ENCODE results near the gene ARHGAP24. TPM values are rescaled to one million over a fixed set of nuclear protein-coding genes. Genes with fewer than 3 reads are reported as not detected.

The ARHGAP24 gene
- total RNA-seq, 2 donors from 2014 or later = 66.8 to 85.6 TPM

DNA sequence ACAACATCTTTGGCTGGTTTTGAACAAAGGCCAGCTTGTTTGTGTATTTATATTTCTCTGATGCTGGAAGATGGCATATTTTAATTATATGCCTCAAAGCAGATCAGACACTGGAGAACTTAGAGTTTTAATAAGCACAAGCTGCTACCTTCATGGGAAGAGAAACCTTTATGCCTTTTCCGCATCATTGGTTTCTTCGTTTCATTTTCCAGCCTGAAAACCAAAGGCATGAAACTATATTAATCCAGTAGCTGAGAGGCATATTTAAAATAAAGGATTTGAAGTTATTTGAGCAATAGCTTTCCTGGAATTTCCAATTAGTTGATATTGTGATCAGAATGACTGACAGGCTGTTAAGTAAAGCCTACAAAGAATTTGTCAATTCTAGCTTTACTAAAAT, 141.0 kb downstream of the ARHGAP24 start:
- peaks cover 2% of the 10 kb centered on the region for H3K27me3 Mint-ChIP-seq (ENCODE audit: insufficient read depth)
- no peaks in the 10 kb centered on the region for H3K4me1 Mint-ChIP-seq
- H3K9me3 Mint-ChIP-seq = no peaks in the 10 kb centered on the region
- H3K27ac Mint-ChIP-seq = no peak overlapping the region
- Histone ChIP-seq H3K9me3 (ENCODE audit: control insufficient read depth, low read length) (no peaks in the 10 kb centered on the region), H3K36me3 (ENCODE audit: control insufficient read depth, insufficient read depth, low read length) (no peaks in the 10 kb centered on the region), H3K4me1 (ENCODE audit: control insufficient read depth, insufficient read depth, low read length) (no peaks in the 10 kb centered on the region), H3K4me3 (ENCODE audit: low read length) (no peak overlapping the region), H3K9ac (ENCODE audit: extremely low read depth, low read length, poor library complexity, severe bottlenecking) (no peak overlapping the region), H3K27ac (ENCODE audit: low read depth, low read length) (no peak overlapping the region), H3K27me3 (ENCODE audit: control insufficient read depth, insufficient read depth, low read length, poor library complexity, severe bottlenecking) (no peaks in the 10 kb centered on the region)
- WGBS, 2 experiments (ENCODE audit: insufficient coverage in 1 of 2, insufficient read length in 1 of 2) = 95 to 100% methylated on average over 2 of the region's 2 CpGs
- H3K4me3 Mint-ChIP-seq = no peak overlapping the region
- DNase-seq = no peak
- no peaks in the 10 kb centered on the region for H3K36me3 Mint-ChIP-seq (ENCODE audit: low read depth)
- TF ChIP-seq, protein P1, sequence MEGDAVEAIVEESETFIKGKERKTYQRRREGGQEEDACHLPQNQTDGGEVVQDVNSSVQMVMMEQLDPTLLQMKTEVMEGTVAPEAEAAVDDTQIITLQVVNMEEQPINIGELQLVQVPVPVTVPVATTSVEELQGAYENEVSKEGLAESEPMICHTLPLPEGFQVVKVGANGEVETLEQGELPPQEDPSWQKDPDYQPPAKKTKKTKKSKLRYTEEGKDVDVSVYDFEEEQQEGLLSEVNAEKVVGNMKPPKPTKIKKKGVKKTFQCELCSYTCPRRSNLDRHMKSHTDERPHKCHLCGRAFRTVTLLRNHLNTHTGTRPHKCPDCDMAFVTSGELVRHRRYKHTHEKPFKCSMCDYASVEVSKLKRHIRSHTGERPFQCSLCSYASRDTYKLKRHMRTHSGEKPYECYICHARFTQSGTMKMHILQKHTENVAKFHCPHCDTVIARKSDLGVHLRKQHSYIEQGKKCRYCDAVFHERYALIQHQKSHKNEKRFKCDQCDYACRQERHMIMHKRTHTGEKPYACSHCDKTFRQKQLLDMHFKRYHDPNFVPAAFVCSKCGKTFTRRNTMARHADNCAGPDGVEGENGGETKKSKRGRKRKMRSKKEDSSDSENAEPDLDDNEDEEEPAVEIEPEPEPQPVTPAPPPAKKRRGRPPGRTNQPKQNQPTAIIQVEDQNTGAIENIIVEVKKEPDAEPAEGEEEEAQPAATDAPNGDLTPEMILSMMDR (conservative IDR thresholded peaks at IDR 0.05) = no peak

DNA sequence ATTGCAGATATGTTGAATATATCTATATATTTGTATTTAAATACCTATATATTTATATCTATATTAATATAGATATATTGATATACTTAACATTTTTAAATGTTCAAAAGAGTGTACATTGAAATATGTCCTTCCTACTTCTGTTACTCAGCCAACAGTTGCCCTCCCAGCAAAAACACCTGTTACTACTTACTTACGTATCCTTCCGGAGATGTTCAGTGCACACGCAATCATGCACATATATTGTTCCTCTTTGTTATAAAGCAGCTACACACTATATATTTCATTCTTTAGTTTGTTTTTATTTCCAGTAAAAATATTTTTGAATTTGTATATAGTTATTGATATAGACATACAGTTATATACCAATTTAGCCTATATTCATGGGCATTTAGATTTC, 142.3 kb downstream of the ARHGAP24 start:
- 76% methylated on average over 3 of the region's 3 CpGs; no CpG with 5 or more reads in 1 of the 2 experiments for WGBS, 2 experiments (ENCODE audit: insufficient coverage in 1 of 2, insufficient read length in 1 of 2)
- Histone ChIP-seq H3K27me3 (ENCODE audit: control insufficient read depth, insufficient read depth, low read length, poor library complexity, severe bottlenecking) (no peaks in the 10 kb centered on the region), H3K9me3 (ENCODE audit: control insufficient read depth, low read length) (no peaks in the 10 kb centered on the region), H3K4me3 (ENCODE audit: low read length) (no peak overlapping the region), H3K27ac (ENCODE audit: low read depth, low read length) (no peak overlapping the region), H3K9ac (ENCODE audit: extremely low read depth, low read length, poor library complexity, severe bottlenecking) (no peak overlapping the region), H3K36me3 (ENCODE audit: control insufficient read depth, insufficient read depth, low read length) (no peaks in the 10 kb centered on the region), H3K4me1 (ENCODE audit: control insufficient read depth, insufficient read depth, low read length) (no peaks in the 10 kb centered on the region)
- no peak overlapping the region for H3K4me3 Mint-ChIP-seq
- H3K36me3 Mint-ChIP-seq (ENCODE audit: low read depth) = no peaks in the 10 kb centered on the region
- TF ChIP-seq, protein P1 (conservative IDR thresholded peaks at IDR 0.05) = no peak
- H3K27me3 Mint-ChIP-seq (ENCODE audit: insufficient read depth) = peaks cover 2% of the 10 kb centered on the region
- H3K4me1 Mint-ChIP-seq = no peaks in the 10 kb centered on the region
- no peaks in the 10 kb centered on the region for H3K9me3 Mint-ChIP-seq
- no peak overlapping the region for H3K27ac Mint-ChIP-seq
- no peak for DNase-seq

DNA sequence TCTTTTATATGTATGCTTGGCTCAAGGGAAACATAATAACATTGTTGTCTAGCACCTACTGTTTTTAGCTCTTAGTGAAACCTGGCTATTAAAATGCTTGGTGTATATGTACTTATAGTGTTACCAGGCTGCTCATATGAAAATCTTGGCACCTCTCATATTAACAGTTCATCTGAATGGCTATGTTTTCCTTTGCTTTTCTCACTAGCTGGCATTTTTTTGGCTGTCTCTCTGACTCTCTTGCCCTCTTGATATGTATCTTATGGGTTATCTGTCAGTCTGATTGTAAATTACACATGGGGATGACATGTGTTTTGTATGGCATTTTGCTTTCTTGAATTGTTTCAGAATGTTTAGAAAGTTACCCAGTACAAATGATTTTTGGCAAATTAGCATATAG, 158.0 kb downstream of the ARHGAP24 start:
- H3K36me3 ChIP-seq (ENCODE audit: control insufficient read depth, insufficient read depth, low read length) = no peaks in the 10 kb centered on the region
- H3K4me1 Mint-ChIP-seq = no peaks in the 10 kb centered on the region
- H3K36me3 Mint-ChIP-seq (ENCODE audit: low read depth) = no peaks in the 10 kb centered on the region
- H3K9ac ChIP-seq (ENCODE audit: extremely low read depth, low read length, poor library complexity, severe bottlenecking) = no peak overlapping the region
- no peak overlapping the region for H3K27ac ChIP-seq (ENCODE audit: low read depth, low read length)
- no peak overlapping the region for H3K27ac Mint-ChIP-seq
- H3K4me1 ChIP-seq (ENCODE audit: control insufficient read depth, insufficient read depth, low read length) = no peaks in the 10 kb centered on the region
- DNase-seq = no peak
- H3K9me3 ChIP-seq (ENCODE audit: control insufficient read depth, low read length) = peaks cover 13% of the 10 kb centered on the region
- no peak overlapping the region for H3K4me3 Mint-ChIP-seq
- H3K27me3 ChIP-seq (ENCODE audit: control insufficient read depth, insufficient read depth, low read length, poor library complexity, severe bottlenecking) = no peaks in the 10 kb centered on the region
- no peak overlapping the region for H3K4me3 ChIP-seq (ENCODE audit: low read length)
- TF ChIP-seq, protein P1 (conservative IDR thresholded peaks at IDR 0.05) = no peak
- peaks cover 9% of the 10 kb centered on the region for H3K9me3 Mint-ChIP-seq
- H3K27me3 Mint-ChIP-seq (ENCODE audit: insufficient read depth) = no peaks in the 10 kb centered on the region

Measured in endodermal cell (in vitro differentiated cells).